Measurements from ENCODE around the gene SELENOO.

DNA sequence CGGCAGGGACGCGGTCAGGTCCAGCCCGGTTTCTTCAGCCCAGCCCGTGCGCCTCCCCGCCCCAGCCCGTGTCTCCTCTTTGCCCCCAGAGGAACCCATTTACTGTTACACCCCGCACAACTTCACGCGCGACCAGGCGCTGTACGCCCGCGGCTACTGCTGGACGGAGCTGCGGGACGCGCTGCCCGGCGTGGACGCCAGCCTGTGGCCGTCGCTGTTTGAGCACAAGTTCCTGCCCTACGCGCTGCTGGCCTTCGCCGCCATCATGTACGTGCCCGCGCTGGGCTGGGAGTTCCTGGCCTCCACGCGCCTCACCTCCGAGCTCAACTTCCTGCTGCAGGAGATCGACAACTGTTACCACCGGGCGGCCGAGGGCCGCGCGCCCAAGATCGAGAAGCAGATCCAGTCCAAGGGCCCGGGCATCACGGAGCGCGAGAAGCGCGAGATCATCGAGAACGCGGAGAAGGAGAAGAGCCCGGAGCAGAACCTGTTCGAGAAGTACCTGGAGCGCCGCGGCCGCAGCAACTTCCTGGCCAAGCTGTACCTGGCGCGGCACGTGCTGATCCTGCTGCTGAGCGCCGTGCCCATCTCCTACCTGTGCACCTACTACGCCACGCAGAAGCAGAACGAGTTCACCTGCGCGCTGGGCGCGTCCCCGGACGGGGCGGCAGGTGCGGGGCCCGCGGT lies 23.8 kb upstream of the SELENOO start:
- TF ChIP-seq, protein P1, sequence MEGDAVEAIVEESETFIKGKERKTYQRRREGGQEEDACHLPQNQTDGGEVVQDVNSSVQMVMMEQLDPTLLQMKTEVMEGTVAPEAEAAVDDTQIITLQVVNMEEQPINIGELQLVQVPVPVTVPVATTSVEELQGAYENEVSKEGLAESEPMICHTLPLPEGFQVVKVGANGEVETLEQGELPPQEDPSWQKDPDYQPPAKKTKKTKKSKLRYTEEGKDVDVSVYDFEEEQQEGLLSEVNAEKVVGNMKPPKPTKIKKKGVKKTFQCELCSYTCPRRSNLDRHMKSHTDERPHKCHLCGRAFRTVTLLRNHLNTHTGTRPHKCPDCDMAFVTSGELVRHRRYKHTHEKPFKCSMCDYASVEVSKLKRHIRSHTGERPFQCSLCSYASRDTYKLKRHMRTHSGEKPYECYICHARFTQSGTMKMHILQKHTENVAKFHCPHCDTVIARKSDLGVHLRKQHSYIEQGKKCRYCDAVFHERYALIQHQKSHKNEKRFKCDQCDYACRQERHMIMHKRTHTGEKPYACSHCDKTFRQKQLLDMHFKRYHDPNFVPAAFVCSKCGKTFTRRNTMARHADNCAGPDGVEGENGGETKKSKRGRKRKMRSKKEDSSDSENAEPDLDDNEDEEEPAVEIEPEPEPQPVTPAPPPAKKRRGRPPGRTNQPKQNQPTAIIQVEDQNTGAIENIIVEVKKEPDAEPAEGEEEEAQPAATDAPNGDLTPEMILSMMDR (IDR thresholded peaks at IDR 0.05): no peak
- TF ChIP-seq ZFX (IDR thresholded peaks at IDR 0.05; ENCODE audit: borderline replicate concordance): no peak
